C4-2B (cell line): ENCODE data around the gene CELSR1.

Source experiments
- ZFX ChIP-seq: fragments of 450-650 bp; IDR thresholded peaks from 2 replicates; pipeline ENCODE4 v1.6.1; 2017
- TF ChIP-seq, protein P1 (sequence below): fragments of 450-650 bp; conservative IDR thresholded peaks from 2 replicates; pipeline ENCODE4 v1.5.1; 2017; ENCODE audit warnings: mild to moderate bottlenecking

DNA sequence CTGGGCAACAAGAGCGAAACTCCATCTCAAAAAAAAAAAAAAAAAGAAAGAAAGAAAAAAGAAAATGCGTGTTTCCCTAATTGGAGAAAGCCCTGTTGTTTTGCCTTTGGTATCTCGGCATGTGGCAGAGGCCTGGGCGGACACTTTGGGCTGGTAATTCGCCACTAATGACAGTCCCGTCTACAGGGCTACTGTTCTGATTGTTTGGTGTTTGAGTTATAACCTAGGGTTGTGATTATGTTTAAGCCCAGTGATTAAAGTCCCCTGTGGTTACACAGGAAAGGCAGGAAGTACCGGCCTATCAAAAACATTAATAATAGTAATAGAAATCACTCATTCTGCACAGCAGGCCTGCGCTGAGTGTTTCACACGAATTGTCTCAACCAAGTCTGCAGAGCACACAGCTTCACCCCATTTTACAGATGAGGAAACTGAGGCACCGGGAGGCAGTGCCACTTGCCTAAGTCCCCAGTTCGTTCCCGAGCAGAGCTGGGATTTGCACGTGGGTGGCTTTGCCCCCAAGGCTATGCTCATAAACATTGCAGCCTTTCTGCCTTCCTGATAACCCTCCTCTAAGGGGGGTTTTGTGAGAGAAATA is 43.6 kb upstream of the CELSR1 start:
- TF ChIP-seq, protein P1, sequence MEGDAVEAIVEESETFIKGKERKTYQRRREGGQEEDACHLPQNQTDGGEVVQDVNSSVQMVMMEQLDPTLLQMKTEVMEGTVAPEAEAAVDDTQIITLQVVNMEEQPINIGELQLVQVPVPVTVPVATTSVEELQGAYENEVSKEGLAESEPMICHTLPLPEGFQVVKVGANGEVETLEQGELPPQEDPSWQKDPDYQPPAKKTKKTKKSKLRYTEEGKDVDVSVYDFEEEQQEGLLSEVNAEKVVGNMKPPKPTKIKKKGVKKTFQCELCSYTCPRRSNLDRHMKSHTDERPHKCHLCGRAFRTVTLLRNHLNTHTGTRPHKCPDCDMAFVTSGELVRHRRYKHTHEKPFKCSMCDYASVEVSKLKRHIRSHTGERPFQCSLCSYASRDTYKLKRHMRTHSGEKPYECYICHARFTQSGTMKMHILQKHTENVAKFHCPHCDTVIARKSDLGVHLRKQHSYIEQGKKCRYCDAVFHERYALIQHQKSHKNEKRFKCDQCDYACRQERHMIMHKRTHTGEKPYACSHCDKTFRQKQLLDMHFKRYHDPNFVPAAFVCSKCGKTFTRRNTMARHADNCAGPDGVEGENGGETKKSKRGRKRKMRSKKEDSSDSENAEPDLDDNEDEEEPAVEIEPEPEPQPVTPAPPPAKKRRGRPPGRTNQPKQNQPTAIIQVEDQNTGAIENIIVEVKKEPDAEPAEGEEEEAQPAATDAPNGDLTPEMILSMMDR: no peak
- TF ChIP-seq ZFX: no peak
